ENCODE data around the gene RP9.

The RP9 gene

GRCh38 chr7:33062782-33063443, 46.3 kb downstream of the RP9 start:
- peak; percentile 98 for DNase-seq (ENCODE audit: low read depth, low spot score)

- peak; percentile 73 for DNase-seq (ENCODE audit: low read depth, low spot score)
Measured at GRCh38 chr7:33062023-33062781, 47.0 kb downstream of the RP9 start, which contains the start of gene NT5C3A. Gene NT5C3A (minus strand): TSS chr7:33062776. CDS start chr7:33062705, 71 bp downstream.

DNA sequence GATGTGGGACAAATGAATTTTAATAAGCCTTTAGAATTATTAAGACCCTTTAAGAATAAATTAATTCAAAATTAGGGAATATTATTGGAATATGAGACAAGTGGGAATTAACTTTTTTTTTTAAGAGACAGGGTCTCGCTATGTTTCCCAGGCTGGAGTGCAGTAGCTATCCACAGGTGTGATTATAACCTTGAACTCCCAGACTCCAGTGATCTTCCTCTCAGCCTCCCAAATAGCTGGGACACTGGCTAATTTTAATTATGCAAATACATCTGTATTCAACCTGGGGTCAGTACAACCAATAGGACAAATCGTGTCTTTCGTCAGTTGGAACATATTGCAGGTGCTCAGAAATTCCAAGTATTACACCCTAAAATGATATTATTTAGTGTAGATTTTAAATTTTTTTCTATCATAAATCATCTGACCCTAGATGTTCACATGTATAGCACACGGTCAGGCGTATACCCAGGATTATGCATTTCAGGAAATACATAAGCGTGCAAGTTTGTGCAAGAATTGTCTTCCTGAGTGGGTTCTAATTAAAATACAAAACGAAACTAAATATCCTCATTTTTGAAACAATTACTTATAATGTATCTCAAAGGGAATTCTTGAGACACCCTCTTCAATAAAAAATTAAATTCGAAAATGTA, 47.8 kb downstream of the RP9 start:
- DNase-seq (ENCODE audit: low read depth, low spot score): no peak

- no peak for DNase-seq (ENCODE audit: low read depth, low spot score)
Measured at GRCh38 chr7:33059635-33060034, 49.6 kb downstream of the RP9 start.

GRCh38 chr7:33055158-33055557, 54.0 kb downstream of the RP9 start:
- no peak for DNase-seq (ENCODE audit: low read depth, low spot score)

DNA sequence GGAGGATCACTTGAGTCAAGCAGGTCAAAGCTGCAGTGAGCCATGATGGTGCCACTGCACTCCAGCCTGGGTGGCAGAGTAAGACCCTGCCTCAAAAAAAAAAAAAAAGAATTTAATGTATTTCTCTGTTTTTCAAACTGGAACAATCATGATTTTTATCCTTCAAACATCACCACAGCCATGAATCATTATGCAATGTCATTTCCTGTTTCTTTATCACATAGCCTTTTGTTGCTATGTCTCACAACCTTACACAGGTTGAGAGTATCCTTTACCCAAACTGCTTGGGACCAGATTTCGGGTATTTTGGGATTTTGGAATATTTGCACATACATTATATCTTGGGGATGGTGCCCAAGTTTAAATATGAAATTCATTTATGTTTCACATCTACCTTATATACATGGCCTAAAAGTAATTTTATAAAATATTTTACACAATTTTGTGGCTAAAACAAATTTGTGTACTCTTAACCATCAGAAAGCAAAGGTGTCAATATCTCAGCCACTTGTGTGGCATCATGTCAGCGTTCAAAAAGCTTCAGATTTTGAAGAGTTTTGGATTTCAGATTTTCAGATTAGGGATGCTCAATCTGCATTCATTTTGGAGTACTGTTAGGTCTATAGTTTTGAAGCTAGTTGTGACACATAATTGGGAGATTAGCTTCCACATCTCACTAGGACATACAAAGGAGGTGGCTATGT, 54.8 kb downstream of the RP9 start:
- no peak for DNase-seq (ENCODE audit: low read depth, low spot score)

GRCh38 chr7:33053721-33054120, 55.5 kb downstream of the RP9 start:
- DNase-seq (ENCODE audit: low read depth, low spot score): no peak

DNA sequence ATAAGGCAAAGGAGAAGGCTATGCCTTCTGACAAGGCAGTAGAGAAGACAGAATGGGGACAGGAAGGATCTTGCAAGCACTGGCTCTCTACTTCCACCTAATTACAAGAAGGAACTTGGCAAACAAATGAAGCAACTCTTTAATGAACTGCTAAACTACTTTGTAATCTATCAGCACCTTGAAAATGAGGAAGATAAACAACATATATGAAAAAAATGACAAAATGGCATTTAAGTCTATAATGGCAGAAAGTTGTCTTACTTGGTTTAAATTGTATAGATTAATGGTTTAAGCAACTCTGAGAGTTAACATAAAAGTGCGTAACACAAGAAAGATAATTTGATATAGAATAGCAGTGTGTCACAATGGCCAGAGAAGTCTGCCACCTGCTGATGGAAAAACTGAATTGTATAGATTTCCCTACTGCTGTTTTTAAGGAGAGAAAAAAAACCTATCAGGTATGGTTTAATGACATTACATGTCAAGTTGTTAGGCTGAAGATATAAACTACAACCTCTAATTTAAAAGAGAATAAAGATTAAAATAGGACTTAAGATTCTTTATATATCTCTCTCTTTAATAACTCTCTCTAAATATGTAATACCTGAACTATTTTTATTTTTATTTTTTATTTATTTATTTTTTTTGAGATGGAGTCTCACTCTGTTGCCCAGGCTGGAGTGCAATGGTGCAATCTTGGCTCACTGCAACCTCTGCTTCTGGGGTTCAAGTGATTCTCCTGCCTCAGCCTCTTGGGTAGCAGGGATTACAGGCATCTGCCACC, 58.5 kb downstream of the RP9 start:
- no peak for DNase-seq (ENCODE audit: low read depth, low spot score)

DNA sequence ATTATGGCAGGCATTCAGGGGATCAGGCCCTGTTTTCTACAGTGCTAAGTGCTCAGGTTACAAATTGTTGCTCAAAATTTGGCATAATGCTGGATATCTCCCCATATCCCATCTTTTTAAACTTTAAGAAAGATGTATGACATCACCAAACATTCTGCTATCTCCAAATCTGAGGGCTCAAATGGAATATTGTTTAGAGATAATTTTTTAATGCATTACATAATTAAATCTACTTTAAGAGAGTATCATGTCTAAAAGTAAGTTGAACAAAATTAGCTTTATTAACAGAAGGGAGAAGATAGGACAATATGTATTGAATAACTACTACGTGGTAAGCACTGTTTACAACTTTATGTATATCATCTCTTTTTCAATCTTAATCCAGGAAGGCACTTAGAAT, 60.5 kb downstream of the RP9 start:
- DNase-seq (ENCODE audit: low read depth, low spot score): no peak

GRCh38 chr7:33048257-33048656, 60.9 kb downstream of the RP9 start:
- DNase-seq (ENCODE audit: low read depth, low spot score): no peak

GRCh38 chr7:33044986-33045385, 64.2 kb downstream of the RP9 start:
- DNase-seq (ENCODE audit: low read depth, low spot score): no peak

Data from ELF-1 (cell line).